H9 (cell line): ENCODE results near the gene ROCK2. TPM values are rescaled to one million over a fixed set of nuclear protein-coding genes. Genes with fewer than 3 reads are reported as not detected.

Source experiments
- DNase-seq: peaks from one replicate; pipeline ENCODE4 v3.0.0-alpha.2; 2017
- H2AFZ ChIP-seq: one replicate; pipeline ENCODE4 v1.6.1; 2013; ENCODE audit warnings: mild to moderate bottlenecking, low read length, control low read depth, moderate library complexity
- H2AK5ac ChIP-seq: 2 replicates; pipeline ENCODE4 v1.6.1; 2013; ENCODE audit warnings: low read length, control low read depth, mixed read lengths; ENCODE audit not compliant: insufficient read length
- H2BK120ac ChIP-seq: one replicate; pipeline ENCODE4 v1.6.1; 2013; ENCODE audit warnings: low read depth, mild to moderate bottlenecking, low read length, control low read depth, inconsistent platforms; ENCODE audit not compliant: poor library complexity, severe bottlenecking
- H2BK12ac ChIP-seq: 2 replicates; pipeline ENCODE4 v1.6.1; 2013; ENCODE audit warnings: low read length, control low read depth, mixed read lengths, low read depth; ENCODE audit not compliant: insufficient read length
- H2BK15ac ChIP-seq: 2 replicates; pipeline ENCODE4 v1.6.1; 2013; ENCODE audit warnings: low read depth, low read length, control low read depth
- H2BK20ac ChIP-seq: one replicate; pipeline ENCODE4 v1.6.1; 2013; ENCODE audit warnings: low read depth, mild to moderate bottlenecking, low read length, control low read depth, inconsistent platforms; ENCODE audit not compliant: poor library complexity, severe bottlenecking
- H2BK5ac ChIP-seq: 2 replicates; pipeline ENCODE4 v1.6.1; 2013; ENCODE audit warnings: low read length, control low read depth, mixed read lengths; ENCODE audit not compliant: insufficient read length
- H3K14ac ChIP-seq: 2 replicates; pipeline ENCODE4 v1.6.1; 2013; ENCODE audit warnings: low read length, control low read depth; ENCODE audit not compliant: insufficient read depth
- H3K18ac ChIP-seq: 2 replicates; pipeline ENCODE4 v1.6.1; 2013; ENCODE audit warnings: low read depth, mild to moderate bottlenecking, mixed read lengths, low read length, control low read depth; ENCODE audit not compliant: insufficient read length
- H3K23ac ChIP-seq: 2 replicates; pipeline ENCODE4 v1.6.1; 2013; ENCODE audit warnings: low read length, control low read depth, mixed read lengths, low read depth; ENCODE audit not compliant: insufficient read length
- H3K23me2 ChIP-seq: 2 replicates; pipeline ENCODE4 v1.6.1; 2013; ENCODE audit warnings: low read depth, mild to moderate bottlenecking, mixed read lengths, low read length, control low read depth; ENCODE audit not compliant: insufficient read length, poor library complexity, severe bottlenecking
- H3K27ac ChIP-seq: 2 replicates; pipeline ENCODE4 v1.5.1; 2013; ENCODE audit warnings: low read length, control low read depth, mixed read lengths, low read depth; ENCODE audit not compliant: insufficient read length
- H3K27me3 ChIP-seq: 2 replicates; pipeline ENCODE4 v1.6.1; 2013; ENCODE audit warnings: low read length, control low read depth, inconsistent platforms; ENCODE audit not compliant: insufficient read depth
- H3K4ac ChIP-seq: 2 replicates; pipeline ENCODE4 v1.6.1; 2013; ENCODE audit warnings: low read depth, mild to moderate bottlenecking, control low read depth, inconsistent platforms, low read length, moderate library complexity
- H3K4me1 ChIP-seq: 2 replicates; pipeline ENCODE4 v1.6.1; 2013; ENCODE audit warnings: low read length, control low read depth, inconsistent platforms; ENCODE audit not compliant: insufficient read depth
- H3K4me2 ChIP-seq: 2 replicates; pipeline ENCODE4 v1.6.1; 2013; ENCODE audit warnings: low read length, control low read depth, mixed read lengths; ENCODE audit not compliant: insufficient read length, insufficient read depth
- H3K56ac ChIP-seq: 2 replicates; pipeline ENCODE4 v1.6.1; 2013; ENCODE audit warnings: low read depth, mild to moderate bottlenecking, mixed read lengths, low read length, control low read depth; ENCODE audit not compliant: insufficient read length
- H3K79me1 ChIP-seq: 2 replicates; pipeline ENCODE4 v1.6.1; 2013; ENCODE audit warnings: low read depth, mild to moderate bottlenecking, moderate library complexity, low read length, control low read depth, inconsistent platforms; ENCODE audit not compliant: insufficient read depth, poor library complexity, severe bottlenecking
- H3K79me2 ChIP-seq: 2 replicates; pipeline ENCODE4 v1.6.1; 2013; ENCODE audit warnings: low read length, control low read depth, inconsistent platforms; ENCODE audit not compliant: insufficient read depth
- H3K9ac ChIP-seq: 2 replicates; pipeline ENCODE4 v1.6.1; 2013; ENCODE audit warnings: low read length, control low read depth, mixed read lengths; ENCODE audit not compliant: insufficient read length; ENCODE audit errors: extremely low read depth
- H3K9me3 ChIP-seq: one replicate; pipeline ENCODE4 v1.6.1; 2013; ENCODE audit warnings: low read depth, low read length, inconsistent platforms; ENCODE audit not compliant: control insufficient read depth
- H3T11ph ChIP-seq: one replicate; pipeline ENCODE4 v1.6.1; 2013; ENCODE audit warnings: mild to moderate bottlenecking, low read length, control low read depth, inconsistent platforms
- H4K20me1 ChIP-seq: one replicate; pipeline ENCODE4 v1.6.1; 2013; ENCODE audit not compliant: control insufficient read depth, insufficient read length, insufficient read depth
- H4K5ac ChIP-seq: 2 replicates; pipeline ENCODE4 v1.6.1; 2013; ENCODE audit warnings: low read depth, mild to moderate bottlenecking, mixed read lengths, low read length, control low read depth; ENCODE audit not compliant: insufficient read length
- H4K8ac ChIP-seq: replicated peaks from 2 replicates; pipeline ENCODE4 v1.6.1; 2013; ENCODE audit warnings: low read length, control low read depth, mixed read lengths, low read depth; ENCODE audit not compliant: insufficient read length
- H4K91ac ChIP-seq: 2 replicates; pipeline ENCODE4 v1.6.1; 2013; ENCODE audit warnings: low read depth, mild to moderate bottlenecking, moderate library complexity, mixed read lengths, low read length, control low read depth; ENCODE audit not compliant: insufficient read length
- H3K27ac Mint-ChIP-seq, 3 experiments: 2 replicates in 2 of 3; 3 replicates in 1 of 3; pipeline ENCODE4 v1.8.0; 2020 to 2021; ENCODE audit warnings: mixed read lengths in 3 of 3, mild to moderate bottlenecking in 1 of 3, moderate library complexity in 1 of 3
- H3K27me3 Mint-ChIP-seq: 2 replicates; pipeline ENCODE4 v1.8.0; 2021; ENCODE audit warnings: low read depth, mild to moderate bottlenecking, moderate library complexity, mixed read lengths
- H3K36me3 Mint-ChIP-seq, 3 experiments: 2 replicates in 2 of 3; 3 replicates in 1 of 3; pipeline ENCODE4 v1.8.0; 2020 to 2021; ENCODE audit warnings: low read depth in 3 of 3, mixed read lengths in 3 of 3; ENCODE audit not compliant: insufficient read depth in 1 of 3
- H3K4me1 Mint-ChIP-seq, 2 experiments: 2 replicates each; pipeline ENCODE4 v1.8.0; 2020; ENCODE audit warnings: mixed read lengths in 2 of 2
- H3K4me3 Mint-ChIP-seq, 2 experiments: 2 replicates in 1 of 2; 3 replicates in 1 of 2; pipeline ENCODE4 v1.8.0; 2020 to 2021; ENCODE audit warnings: mild to moderate bottlenecking in 2 of 2, mixed read lengths in 2 of 2, moderate library complexity in 1 of 2
- H3K9me3 Mint-ChIP-seq, 2 experiments: 2 replicates in 1 of 2; 3 replicates in 1 of 2; pipeline ENCODE4 v1.8.0; 2020; ENCODE audit warnings: mild to moderate bottlenecking in 2 of 2, mixed read lengths in 2 of 2, moderate library complexity in 1 of 2
- WGBS: extraction: QIAGEN DNeasy Blood & Tissue Kit; methylation state at CpG from one replicate; pipeline ENCODE4 v1.1.7; 2013; ENCODE audit warnings: missing lambda C conversion rate, low lambda C conversion rate, mixed read lengths; ENCODE audit not compliant: insufficient read length; ENCODE audit errors: extremely low coverage; 5-methylcytosine and 5-hydroxymethylcytosine counted together
- total RNA-seq: library from RNA; stranded (reverse); gene quantifications from 2 replicates; pipeline ENCODE4 v1.2.1, GENCODE V29; 2021
- TF ChIP-seq, protein P1 (sequence below): fragments of 200-600 bp; sonication (generic); conservative IDR thresholded peaks from 3 replicates; pipeline ENCODE4 v1.8.0; 2021; ENCODE audit warnings: antibody characterized with exemption, mild to moderate bottlenecking

The ROCK2 gene
- total RNA-seq, 1 experiment from 2014 or later, result 33.2 TPM

DNA sequence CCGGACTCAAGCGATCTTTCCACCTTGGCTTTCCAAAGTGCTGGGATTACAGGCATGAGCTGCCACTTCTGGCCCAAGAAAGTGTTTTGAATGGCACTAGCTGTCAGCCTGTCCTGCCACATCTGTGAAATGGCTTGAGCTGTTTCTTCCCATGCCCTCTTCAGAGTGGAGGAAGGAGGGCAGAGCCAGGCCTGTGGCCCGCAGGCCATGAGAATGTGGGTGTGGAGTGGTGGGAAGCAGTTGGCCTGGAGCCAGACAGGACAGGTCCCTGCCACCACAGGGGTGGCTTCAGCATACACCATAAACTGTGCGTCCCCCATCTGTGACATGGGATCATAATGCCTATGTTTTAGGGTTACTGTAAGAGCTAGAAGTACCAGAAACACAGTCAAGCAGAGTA is 182.7 kb downstream of the ROCK2 start:
- no peak overlapping the region for H3K27ac ChIP-seq
- no peak overlapping the region for H3K9ac ChIP-seq
- no peak overlapping the region for H2AK5ac ChIP-seq
- H4K8ac ChIP-seq, result no peak overlapping the region
- no peak overlapping the region for H2BK120ac ChIP-seq
- no peak overlapping the region for H3T11ph ChIP-seq
- Mint-ChIP-seq H3K4me3 (no peak overlapping the region), H3K4me1 (peaks cover 3 to 14% of the 10 kb centered on the region in 2 experiments), H3K36me3 (no peaks in the 10 kb centered on the region; a peak in 1 of 7 replicates), H3K27ac (peak overlapping the region in 1 of 3 experiments; percentile 31; a peak in 1 of 7 replicates), H3K27me3 (peaks cover 2% of the 10 kb centered on the region; the same call in 1 of the 2 replicates), H3K9me3 (no peaks in the 10 kb centered on the region)
- H3K23ac ChIP-seq, result no peak overlapping the region
- no peaks in the 10 kb centered on the region for H3K79me2 ChIP-seq
- no peaks in the 10 kb centered on the region for H4K20me1 ChIP-seq
- H3K4ac ChIP-seq, result no peak overlapping the region
- H4K91ac ChIP-seq, result no peak overlapping the region
- no peak overlapping the region for H2BK12ac ChIP-seq
- H4K5ac ChIP-seq, result no peak overlapping the region
- H3K4me1 ChIP-seq, result no peaks in the 10 kb centered on the region
- H3K9me3 ChIP-seq, result no peaks in the 10 kb centered on the region
- no peak overlapping the region for H2AFZ ChIP-seq
- no peak overlapping the region for H2BK5ac ChIP-seq
- no peak for DNase-seq
- no peak overlapping the region for H2BK15ac ChIP-seq
- TF ChIP-seq, protein P1, sequence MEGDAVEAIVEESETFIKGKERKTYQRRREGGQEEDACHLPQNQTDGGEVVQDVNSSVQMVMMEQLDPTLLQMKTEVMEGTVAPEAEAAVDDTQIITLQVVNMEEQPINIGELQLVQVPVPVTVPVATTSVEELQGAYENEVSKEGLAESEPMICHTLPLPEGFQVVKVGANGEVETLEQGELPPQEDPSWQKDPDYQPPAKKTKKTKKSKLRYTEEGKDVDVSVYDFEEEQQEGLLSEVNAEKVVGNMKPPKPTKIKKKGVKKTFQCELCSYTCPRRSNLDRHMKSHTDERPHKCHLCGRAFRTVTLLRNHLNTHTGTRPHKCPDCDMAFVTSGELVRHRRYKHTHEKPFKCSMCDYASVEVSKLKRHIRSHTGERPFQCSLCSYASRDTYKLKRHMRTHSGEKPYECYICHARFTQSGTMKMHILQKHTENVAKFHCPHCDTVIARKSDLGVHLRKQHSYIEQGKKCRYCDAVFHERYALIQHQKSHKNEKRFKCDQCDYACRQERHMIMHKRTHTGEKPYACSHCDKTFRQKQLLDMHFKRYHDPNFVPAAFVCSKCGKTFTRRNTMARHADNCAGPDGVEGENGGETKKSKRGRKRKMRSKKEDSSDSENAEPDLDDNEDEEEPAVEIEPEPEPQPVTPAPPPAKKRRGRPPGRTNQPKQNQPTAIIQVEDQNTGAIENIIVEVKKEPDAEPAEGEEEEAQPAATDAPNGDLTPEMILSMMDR, result no peak
- no peak overlapping the region for H3K56ac ChIP-seq
- H3K4me2 ChIP-seq, result no peak overlapping the region
- no peaks in the 10 kb centered on the region for H3K79me1 ChIP-seq
- H3K27me3 ChIP-seq, result no peaks in the 10 kb centered on the region
- H3K14ac ChIP-seq, result no peak overlapping the region; the same call in 1 of the 2 replicates
- H2BK20ac ChIP-seq, result no peak overlapping the region
- WGBS, result no CpG with 5 or more reads among the region's 4 CpGs
- H3K23me2 ChIP-seq, result no peaks in the 10 kb centered on the region
- H3K18ac ChIP-seq, result no peak overlapping the region
